NOMO-1 treated with DMSO at 0.1 percent for 48 hours (cell line): Measurements from ENCODE around the gene UBE2E1.

Source experiments
- DNase-seq: peaks from one replicate; lab custom pipeline; 2025; ENCODE audit not compliant: unreplicated experiment; lab: John Stamatoyannopoulos, UW

UBE2E1 gene

DNA sequence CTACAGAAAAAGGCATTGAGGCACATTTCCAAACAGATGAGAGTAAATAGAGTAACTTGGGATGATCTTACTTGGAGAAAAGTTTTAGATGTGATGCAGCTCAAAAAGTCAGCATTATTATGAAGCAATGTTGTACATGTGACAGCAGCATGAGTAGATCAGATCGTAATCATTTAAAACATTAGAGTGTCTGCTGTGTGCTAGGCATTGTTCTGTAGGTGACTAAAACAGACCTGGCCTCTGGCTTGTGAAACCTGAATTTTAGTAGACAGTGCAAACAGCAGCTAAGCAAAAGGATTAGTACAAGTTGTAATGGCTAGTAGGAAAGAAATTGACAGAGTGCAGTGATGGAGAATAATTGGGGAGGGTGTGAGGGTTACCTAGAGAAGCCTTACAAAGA is 15.1 kb downstream of the UBE2E1 start:
- no peak for DNase-seq

DNA sequence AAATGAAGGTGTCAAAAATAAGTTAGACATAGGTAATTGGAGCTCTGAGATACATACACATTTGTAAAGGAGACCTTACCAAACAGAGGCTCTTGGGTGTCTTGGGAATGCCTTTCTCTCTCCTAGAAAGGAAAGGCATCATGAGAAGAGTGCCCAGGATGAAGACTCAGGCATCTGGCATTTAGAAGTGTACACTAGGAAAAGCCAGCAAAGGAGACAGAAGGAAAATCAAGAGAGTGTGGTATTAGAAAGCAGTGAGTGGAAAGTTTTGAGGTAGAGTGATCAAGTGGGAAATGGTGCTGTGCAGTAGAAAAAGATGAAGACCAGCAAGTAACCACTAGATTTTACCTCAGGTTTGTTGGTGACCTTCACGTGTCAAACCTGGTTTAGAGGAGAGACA is 16.1 kb downstream of the UBE2E1 start:
- no peak for DNase-seq

DNA sequence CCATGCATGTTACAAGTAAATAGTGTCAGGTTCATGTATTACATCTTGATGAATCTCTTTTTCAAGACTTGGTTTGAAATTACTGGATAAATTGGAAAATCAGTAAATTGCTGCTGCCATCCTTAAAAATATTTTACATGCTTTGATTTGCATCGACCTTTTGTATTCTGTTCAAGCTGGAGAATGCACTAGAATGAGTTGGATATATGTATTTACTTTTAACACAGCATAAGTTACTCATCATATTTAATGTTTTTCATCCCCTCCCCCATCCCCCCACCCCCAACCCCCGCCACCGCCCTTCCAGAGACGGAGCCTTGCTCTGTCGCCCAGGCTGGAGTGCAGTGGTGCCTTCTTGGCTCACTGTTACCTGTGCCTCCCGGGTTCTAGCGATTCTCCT is 16.8 kb downstream of the UBE2E1 start:
- DNase-seq = no peak

DNA sequence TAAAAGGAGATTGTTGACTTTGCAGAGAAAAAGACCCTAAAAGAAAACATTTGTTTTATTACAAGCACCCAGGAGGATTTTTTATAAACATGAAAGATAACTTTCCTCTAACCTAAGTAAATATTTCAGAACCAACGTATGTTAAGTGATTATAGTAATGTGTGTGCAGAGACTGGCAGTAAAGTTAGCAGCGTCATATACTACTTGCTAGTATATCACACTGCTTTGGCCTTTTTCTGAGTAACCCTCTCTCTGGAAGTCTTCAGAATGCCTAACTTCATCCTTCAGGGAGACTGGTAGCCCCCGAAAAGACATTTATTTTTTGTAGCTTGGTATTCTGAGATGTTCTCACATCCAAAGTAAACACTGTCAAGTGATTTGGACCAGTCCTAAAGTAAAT is 17.9 kb downstream of the UBE2E1 start:
- no peak for DNase-seq

DNA sequence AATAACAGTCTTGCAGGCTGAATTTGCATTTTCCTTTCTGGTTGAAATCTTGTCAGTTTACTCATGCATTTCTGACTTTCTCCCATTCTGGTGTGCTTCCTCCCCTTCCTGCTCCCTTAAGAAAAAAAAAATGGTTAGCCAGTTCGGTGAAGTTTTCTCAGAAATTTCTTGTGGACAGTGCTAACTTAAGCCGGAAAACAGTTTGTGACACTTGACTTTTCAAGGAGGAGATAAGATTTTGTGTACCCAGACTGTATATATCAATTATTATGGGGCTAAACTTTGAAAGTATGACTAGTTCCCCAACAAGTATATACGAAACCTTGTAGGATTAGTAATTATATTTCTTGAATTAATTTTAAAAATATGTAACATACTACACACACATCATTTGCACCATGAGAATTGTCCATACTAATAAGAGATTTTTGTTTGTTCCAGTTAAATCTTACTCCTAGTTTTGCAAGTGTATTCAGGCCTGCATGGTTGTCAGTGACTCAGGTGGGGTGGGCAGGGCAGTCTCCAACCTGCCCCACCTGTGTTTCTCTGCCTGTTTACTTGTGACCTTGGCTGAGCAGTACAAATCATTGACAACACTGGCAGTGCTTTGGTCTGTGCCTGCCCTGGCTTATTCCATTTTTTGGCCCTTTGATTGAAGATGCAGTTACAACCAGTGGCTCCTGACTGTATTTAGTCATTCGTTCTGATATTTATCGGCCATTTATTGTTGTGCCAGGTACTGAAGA is 19.1 kb downstream of the UBE2E1 start:
- no peak for DNase-seq

DNA sequence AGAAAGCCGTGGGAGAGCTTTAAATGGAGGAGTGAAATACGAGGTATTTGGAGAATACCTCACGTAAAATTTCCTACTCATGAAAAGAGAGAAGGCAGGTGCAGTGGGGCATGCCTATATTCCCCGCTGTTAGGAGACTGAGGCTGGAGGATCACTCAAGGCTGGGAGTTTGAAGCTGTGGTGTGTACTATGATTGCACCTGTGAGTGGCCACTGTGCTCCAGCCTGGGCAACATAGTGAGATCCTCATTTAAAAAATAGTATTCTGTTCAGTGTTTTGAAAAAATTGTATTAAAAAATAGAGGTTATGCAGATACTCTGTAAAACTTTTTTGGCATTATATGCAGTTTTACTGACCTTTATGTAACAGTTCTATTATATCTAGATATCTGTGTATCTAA is 20.0 kb downstream of the UBE2E1 start:
- DNase-seq = no peak

DNA sequence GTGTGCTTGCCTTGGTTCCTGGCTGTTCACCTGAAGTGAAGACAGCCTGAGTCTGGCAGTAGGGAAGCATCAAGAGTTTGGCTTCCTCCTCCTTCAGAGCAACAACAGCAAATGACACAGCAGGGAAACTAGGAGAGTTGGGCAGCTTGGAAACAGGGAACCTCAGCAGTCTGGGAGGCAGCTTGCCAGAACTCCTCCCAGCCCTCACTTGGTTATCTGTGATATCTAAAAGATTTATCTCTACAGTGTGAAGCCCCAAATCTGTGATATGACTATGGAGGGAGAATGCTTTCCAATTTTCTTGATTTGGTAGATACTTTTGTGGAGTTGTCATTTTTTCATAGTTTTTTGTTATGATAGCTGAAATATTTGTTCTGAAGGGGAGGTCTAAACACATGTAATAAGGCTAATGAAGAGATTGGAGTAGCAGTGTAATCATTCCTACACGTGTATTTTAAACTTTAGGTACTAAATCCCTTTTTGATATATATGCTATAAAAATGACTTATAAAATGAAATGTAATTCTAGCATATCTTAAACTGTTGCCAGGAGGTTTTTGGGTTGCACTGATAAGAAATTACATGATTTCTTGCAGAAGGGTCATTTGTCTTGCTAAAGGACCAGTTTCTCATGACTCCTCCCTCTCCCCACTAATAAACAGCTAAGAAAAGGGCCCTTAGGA is 20.8 kb downstream of the UBE2E1 start:
- DNase-seq = no peak

DNA sequence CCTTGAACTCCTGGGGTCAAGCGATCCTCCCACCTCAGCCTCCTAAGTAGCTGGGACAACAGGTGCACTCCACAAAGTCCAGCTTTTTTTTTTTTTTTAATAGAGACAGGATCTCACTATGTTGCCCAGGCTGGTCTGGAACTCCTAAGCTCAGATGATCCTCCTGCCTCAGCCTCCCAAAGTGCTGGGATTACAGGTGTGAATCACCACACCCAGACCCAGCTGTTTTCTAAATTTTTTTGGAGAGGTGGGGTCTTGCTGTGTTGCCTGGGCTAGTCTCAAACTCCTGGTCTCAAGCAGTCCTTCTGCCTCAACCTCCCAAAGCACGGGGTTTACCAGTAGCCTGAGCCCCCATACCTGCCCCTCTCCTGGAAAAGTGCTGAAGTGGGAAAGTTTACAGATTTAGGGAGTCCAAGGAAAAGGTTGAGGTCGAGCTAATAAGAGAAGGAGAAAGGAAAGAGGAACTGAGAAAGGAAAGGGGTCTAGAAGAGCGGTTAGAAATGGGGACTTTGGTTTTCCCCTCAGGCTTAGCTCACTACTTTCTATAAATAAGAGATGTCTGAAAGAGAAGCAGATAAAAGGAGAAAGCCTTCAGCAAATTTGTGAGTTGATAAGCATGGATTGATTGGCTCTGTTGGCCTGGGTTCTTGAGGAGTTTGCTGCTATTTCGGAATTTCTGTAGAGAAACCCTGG is 23.6 kb downstream of the UBE2E1 start:
- DNase-seq = peak; percentile 78

DNA sequence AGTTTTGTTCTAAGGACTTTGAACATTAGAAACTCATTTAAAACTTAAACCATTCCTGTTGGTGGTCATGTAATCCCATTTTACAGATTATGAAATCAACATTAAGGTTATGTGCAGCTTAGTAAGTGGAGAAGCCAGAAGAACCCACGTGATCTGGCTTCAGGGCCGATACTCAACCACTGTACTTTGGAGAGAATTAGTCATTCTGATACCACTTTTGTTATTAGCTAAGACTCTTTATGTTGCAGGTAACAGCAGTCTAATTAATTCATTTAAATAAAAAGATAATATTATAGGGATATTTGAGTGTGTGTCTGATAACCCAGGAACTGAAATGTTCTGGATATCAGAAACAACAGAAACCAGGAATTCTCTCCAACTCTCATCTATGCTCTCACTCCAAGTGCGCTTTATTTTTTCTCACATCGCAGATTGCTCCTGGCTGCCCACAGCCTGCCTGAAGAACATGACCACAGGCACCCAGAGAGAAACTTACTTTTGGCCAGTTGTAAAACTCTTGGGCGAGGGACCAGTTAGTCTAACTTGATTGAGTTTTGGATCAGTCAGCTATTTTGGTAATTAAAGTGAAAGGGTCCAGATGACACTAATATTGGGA is 25.2 kb downstream of the UBE2E1 start:
- DNase-seq = no peak

DNA sequence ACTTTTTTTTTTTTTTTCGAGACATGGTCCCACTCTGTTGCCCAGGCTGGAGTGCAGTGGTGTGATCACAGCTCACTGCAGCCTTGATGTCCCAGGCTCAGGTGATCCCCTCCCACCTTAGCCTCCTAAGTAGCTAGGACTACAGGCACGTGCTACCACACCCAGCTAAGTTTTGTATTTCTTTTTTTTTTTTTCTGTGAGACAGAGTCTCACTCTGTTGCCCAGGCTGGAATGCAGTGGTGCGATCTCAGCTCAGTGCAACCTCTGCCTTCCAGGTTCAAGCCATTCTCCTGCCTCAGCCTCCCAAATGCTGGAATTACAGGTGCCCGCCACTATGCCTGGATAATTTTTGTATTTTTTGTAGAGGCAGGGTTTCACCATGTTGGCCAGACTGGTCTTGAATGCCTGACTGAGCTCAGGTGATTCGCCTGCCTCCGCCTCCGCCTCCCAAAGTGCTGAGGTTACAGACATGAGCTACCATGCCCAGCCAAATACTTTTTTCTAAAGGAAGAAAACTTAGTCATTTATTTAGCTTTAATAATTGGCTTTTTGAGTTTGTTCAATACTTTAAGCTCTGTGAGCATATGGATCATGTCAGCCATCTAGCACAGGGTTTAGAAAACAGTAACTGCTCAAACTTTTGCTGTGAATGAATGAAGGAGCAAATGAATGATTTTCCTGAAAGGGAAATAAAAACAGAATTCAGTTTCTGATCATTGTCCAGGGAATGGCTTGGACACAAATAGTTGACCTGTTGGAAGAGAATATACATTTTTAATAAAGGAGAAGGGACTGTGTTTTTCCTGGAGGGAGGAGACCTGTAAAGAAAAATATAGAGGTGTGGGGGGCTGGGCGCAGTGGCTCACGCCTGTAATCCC is 26.0 kb downstream of the UBE2E1 start:
- no peak for DNase-seq

DNA sequence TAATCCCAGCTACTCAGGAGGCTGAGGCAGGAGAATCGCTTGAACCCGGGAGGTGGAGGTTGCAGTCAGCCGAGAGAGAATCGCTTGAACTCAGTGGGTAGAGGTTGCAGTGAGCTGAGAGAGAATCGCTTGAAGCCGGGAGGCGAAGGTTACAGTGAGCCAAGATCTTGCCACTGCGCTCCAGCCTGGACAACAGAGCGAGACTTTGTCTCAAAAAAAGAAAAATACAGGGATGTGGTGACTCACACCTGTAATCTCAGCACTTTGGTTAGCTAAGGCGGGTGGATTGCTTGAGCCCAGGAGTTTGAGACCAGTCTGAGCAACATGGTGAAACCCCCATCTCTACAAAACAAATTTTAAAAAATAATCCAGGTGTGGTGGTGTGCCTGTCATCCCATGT is 26.8 kb downstream of the UBE2E1 start:
- DNase-seq = no peak

DNA sequence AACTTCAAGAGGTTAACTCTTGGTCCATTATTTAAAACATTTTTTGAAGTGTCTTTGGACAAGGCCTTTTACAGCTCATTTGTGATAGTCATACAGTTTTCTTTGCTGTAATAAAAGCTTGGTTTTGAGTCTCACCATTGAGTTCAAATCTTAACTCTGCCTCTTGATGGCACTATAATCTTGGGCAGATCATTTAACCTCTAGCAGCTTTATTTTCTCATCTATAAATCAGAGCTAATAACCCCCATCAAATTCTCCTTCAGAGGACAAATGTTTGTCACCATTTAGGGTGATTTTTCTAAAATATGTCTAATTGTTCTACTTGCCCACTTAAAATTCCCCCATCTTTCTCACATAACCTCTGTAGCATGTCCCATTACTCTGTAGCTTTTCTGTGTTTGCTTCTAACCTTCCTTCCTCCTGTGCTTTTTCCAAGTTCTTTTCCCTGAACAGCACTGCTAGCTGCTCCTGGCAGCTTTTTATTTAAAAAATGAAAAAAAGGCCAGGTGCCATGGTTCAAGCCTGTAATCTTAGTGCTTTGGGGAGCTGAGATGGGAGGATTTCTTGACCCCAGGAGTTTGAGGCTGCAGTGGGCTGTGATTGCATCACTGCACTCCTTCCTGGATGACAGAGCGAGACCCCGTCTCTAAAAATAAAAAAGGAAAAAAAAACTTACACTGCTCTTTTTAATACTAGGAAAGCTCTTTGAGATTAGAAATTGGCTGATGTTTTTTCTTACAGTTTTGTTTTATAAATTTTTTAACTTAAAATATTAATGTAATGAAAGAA is 28.5 kb downstream of the UBE2E1 start:
- DNase-seq = peak; percentile 18

DNA sequence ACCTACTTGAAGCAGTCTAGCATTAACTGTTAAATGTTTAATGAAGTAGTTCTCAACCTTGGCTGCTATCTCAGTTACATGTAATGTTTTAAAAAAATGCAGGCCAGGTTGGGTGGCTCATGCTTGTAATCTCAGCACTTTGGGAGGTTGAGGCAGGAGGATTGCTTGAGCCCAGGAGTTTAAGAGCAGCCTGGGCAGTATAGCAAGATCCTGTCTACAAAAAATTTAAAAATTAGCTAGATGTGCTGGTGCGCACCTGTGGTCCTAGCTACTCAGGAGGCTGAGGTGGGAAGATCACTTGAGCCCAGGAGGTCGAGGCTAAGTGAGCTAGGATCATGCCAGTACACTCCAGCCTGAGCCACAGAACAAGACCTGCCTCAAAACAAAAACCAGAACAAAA is 29.3 kb downstream of the UBE2E1 start:
- no peak for DNase-seq

DNA sequence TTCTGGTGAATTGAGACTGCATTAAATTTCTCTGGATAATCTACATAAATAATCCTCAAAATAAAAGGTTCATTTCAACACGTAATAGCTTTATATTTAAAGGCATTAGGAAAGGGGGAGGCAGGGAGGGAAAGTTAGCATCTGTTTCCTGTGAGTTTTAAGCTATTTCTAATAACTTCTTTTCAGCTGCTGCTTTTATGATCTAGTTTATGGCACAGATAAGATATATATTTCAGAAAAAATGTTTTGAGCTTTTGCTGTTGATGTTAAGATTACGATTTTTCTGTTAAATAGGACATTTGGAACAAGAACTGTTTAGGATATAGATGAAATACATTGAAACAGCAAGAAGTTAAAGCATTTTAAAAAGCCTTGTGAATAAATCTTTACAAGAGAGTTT is 30.0 kb downstream of the UBE2E1 start:
- DNase-seq = no peak

DNA sequence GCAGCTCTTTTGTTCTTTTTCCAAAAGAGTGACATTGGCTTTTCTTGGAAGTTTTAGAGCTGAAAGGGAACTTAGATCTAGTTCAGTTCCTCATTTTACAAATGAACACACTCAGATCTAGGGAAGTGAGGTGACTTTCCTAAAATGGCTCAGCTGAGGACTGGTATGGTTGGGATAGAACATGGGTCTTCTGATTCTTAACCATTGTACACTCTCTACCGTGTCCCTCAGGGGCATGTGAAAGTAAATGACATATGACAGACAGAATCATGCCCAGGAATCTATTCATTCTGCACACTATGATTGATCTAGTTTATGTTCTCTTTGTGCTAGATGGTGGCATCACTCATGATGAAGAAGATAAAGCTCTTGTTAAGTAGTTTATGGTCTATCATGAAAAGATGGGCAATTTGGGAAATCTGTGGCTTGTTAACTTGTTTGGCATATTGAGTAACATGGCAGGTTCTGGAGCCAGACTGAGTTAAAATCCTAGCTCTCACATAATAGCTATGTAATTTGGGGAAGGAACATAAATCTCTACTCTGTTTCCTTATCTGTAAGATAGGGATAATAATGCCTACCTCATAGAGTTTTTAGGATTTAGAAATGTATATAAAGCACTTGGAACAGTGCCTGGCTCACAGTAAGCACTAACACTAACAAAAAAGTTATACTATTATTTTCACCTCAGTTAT is 30.9 kb downstream of the UBE2E1 start:
- peak; percentile 46 for DNase-seq

DNA sequence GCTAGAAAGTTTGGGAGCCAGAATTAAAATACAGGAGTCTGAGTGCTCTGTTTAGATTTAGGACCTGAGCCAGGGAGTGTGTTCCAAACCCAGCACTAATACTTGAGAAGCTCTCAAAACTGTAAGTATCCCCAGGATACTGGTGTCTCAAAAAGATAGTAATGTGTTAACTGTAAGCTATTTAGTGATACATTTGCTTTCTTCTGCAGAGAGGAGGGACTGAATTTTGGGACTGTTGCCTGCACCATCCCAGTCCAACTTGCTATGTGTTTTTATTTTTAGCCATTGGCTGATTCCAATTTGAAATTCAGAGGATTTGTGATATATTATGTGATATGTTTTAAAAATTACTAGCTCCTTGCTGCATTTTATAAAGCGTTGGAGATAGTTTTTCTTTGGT is 31.5 kb downstream of the UBE2E1 start:
- DNase-seq = no peak

DNA sequence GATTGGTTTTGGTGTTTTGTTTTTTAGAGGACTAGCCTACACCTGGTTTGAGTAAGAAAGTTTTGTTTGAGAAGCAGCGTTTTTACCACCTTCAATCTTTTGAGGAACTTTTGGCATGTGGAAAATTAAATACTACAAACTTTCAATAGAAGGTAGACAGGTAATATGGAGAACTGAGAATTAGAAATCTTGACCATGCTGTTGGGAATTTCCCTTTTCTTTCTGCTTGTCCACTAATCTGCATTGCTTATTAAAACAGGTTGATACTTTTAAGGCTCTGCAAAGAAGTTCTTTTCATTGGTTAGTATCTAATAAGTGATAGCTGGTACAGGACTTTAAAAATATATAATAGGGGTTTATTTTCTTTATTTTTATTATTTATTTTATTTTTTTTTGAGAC is 31.9 kb downstream of the UBE2E1 start:
- no peak for DNase-seq

DNA sequence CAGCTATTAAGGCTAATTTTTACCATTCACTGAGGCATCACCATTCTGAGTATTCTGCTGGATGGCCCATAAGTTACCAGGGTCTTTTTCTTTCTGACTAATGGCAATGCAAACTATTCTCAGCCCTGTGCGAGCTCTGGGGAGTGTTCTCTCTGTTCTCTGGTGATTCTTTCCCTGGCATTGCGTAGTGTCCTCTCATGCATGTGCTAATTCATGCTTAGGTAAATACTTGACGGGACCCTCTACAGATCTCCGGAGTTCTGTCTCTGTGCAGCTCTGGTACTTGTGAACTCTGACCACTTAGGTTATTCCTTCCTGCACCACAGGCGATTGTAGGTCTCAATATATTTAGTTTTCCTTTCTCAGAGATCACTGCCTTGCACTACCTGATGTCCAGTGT is 34.8 kb downstream of the UBE2E1 start:
- DNase-seq = no peak

DNA sequence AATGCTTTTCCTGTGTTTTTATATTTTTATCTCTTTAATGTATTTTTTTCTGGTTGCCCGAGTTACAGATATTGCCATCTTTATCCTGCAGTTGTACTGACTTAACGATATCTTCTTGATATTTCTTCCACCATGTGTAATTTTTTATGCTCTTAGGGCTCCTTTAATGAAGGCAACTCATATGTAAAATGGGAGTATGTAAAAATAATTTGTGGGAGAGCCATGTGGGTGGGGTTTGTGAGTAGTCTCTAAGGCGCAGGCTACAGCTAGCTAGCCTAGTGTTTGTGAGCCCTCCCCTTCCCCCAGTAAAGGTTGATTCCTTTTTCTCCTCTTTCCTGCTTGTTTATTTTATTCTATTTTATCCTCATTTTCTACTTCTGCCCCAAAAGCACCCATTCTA is 38.1 kb downstream of the UBE2E1 start:
- no peak for DNase-seq
